NCI-H1930 (cell line): Measurements from ENCODE around the gene RTN4RL2.

ENCODE experiments used
- DNase-seq, 2 experiments: peaks; one replicate each; lab custom pipeline; 2025; lab: John Stamatoyannopoulos, UW

The RTN4RL2 gene

DNA sequence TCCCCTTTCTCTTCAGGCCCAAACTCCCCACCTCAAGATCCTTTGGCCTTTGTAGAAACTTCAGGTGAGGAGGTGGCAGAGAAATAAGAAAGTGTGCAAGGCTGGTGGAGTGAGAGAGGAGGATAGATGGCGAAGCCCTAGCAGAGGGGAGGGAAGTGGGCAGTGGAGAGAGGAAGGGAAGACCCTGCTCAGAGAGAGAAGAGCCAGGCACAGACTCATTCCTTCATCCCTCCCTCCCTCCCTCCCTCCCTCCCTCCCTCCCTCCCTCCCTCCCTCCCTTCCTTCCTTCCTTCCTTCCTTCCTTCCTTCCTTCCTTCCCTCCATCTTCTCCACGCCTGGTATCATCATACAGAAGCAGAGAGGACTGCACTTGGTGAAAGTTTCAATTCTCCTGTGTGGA, 21.0 kb downstream of the RTN4RL2 start:
- DNase-seq = no peak

DNA sequence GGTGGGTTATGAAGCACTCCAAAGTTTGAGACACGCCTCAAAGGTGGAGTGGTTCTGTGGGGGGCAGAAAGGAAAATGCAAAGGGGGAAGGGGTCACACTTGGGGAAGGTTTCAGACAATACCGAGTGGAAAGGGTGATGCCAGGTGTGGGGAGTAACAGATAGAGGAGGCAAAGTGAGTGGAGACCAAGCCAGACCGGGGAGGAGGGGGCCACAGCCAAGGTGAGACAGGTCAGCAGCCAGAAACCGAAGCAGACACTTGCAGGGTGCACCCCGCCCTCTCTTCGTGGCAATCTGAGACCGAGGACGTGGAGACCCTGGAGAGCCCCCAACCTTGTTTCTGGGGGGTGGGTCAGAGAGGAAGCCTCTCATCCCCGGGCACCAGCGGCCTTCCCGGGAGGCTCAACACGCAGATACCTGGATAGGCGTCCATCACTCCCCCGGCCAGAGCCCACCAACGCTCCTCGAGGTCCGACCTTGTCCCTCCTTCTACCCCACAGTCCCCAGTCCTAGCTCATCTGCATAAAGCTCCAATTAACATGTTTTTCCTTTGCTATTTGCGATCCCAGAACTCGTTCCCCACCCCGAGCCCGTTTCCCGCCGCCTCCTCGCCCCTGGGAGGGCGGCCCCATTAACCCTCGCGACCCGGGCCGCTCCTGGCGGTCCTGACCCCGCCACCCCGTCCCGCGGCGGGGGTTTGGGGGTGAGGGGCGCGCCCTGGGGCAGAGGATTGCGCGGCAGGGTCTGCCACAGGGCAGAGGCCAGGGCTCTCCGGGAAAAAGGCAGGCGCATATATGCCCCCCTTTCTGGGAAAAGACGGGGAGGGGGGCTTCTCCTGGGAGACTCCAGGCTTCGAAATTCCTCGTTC, 21.8 kb downstream of the RTN4RL2 start:
- DNase-seq = no peak

DNA sequence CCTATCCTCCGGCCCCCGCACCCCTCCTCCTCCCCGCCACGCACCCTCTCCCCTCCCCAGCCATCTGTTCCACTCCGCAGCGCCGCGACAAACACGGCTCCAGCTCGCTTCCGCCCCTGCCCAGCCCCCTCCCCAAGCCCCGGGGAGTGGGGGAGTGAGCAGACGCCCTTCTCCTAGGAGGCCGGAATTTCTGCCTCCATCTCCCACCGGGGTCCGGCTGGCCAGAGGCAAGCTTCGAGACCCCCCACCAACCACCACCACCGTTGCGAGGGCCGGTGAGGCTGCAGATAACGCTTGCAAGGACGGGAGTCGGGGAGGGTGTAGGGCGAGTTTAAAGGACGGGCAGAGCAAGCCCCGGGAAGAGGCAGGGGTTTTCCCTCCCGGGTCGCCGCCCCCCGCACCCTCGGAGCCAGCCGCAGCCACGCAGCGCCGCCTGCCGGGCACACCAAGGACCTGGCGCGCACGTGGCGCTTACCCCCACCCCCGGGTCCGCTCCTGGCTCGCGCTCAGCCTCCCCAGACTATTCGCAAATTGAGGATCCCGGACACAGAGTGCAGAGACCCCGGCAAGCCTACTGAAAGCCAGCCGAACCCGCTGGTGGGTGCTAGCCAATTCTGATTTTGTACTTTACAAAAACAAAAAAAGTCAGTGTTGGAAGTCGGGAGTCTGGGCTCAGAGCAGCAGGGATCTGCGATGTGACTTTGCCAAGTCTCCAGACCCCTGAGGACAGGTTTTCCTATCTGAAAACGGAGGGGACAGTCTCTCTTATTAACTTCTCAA, 22.6 kb downstream of the RTN4RL2 start:
- peak; percentile 37 to 62 for DNase-seq

DNA sequence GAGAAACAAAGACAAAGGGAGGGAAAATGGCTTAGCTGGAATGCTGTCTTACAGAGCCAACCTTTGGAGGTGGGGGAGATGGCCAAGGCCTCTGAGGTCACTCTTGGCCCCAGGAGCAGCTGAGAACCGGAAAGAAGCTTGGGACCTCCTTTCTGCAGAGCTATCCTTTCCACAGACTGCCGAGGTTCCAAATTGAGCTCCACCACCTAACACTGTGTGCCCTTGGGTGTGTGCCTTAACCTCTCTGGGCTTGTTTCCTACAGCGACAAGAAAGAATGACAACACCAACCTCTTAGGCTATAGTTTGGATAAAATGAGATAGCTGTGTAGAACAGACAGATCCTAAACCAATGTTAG, 23.2 kb downstream of the RTN4RL2 start:
- DNase-seq = no peak

DNA sequence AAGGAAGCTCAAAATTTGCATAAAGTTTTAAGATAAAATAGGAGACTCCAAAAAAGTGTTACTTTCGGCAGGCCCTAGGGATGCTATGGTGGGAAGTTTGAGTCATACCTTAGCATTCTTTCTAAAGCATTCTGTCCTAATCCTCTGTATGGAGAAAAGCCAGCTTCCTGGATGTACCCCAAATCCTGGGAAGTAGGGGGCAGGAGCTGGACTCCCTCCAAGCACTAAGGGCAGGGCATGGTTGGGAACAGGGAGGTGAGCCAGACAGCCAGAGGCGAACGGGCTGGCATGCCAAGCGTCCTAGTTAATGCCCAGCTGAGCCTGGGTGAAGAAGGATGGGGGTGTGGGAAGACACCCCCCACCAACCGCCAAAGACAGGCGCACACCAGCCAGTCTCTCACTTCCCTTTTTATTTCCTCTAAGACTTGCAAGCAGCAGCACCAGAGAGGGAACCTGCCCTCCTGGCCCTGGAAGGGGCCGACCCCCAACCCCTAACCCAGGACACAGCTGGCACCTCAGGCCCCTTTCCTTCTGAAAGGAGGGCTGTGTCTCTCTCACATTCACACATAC, 23.9 kb downstream of the RTN4RL2 start:
- no peak for DNase-seq

DNA sequence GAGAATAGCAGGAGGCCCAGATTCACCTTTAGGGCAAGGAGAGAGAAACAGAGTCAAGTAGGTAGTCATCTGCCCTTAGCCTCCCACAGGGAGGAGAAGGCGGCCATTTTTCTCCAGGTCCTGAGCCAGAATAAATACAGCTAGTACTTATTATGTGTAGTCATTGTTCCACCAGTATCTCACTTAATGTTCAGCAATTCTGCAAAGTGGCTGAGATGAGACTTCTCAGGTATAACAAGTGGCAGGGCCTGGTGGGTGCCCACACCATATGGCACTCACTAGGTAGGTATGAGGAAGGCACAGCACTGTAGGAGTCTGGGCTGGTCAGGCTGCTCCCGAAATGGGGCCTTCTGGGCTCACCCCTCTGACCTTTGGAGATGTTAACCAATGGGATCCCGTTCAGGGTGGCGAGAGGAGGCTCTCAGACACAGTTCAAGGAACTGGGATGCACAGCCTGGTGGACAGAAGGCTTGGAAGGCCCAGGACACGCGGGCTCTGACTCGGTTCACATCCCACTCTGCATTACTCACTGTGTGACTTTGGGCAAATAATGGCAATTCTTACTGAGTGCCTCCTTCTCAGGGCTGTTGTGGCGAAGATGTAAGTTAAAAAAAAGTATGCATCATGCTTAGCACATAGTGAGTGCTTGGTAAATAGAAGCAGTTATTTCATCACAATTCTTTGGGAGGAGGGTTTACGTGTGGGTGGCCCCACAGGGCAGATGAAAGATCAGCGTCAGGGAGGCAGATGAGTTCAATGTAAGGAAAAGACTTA, 25.1 kb downstream of the RTN4RL2 start:
- DNase-seq = no peak

DNA sequence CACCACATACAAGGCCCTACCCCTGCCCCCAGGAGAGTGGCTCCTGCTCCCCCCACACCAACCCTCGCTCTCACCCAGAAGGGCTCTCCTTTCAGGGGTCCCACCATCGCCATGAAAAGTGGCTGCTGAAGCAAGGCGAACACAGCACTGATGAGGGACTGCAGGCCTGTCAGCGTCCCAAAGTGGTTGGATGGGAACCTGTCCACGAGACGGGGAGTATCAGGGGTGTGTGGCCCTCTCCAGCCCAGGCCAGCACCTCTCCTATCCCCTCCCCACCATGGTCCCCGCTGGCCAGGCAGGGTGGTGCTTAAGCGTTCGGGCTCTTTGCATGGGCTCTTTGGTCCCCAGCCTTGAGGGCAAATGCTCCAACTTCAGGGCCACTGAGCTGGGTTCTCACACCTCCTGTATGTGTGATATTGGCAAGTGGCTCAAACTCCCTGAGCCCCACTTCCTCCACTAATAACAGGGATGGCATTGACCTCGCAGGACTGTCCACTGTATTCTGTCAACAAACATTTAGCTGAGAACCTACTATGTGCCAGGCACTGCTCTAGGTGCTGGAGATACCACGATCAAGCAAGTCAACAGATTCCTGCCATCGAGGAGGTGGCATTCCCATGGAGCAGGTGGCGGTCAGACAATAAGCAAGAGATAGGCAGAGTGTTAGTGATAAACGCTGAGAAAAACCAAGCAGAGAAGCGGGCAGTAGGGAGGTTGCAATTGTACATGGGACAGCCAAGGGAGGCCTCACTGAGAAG, 26.9 kb downstream of the RTN4RL2 start:
- no peak for DNase-seq

DNA sequence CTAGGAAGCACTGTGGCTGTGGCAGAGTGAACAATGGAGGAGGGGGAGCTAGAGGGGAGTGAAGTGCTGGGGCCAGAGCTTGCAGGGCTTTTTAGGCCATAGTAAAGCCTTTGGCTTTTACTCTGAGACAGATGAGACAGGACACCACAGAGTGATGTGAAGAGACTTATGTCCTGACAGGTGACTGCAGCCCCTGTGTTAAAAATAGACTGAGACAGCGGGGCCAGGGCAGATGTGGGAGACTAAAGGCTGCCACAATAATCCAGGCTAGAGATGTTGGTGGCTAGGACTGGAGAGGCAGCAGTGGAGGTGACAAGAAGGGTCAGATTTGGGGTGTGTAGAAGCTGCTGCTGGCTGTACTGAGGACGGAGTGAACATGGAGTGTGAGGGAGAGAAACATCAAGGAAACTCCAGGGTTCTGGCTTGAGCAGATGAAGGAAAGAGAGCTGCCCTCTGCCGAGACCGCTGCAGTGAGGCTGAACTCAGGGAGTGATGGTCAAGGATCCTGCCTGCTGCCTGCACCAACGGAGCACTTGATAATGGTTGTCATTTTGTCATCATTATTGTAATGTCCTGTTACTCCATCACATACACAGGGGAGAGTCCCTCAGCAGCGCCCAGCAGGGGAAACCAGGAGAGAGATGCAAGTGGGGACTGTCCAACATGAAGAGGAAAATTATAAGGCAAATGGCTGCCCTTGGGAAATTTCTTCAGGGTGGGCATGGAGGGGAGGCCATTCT, 27.8 kb downstream of the RTN4RL2 start:
- DNase-seq = no peak

DNA sequence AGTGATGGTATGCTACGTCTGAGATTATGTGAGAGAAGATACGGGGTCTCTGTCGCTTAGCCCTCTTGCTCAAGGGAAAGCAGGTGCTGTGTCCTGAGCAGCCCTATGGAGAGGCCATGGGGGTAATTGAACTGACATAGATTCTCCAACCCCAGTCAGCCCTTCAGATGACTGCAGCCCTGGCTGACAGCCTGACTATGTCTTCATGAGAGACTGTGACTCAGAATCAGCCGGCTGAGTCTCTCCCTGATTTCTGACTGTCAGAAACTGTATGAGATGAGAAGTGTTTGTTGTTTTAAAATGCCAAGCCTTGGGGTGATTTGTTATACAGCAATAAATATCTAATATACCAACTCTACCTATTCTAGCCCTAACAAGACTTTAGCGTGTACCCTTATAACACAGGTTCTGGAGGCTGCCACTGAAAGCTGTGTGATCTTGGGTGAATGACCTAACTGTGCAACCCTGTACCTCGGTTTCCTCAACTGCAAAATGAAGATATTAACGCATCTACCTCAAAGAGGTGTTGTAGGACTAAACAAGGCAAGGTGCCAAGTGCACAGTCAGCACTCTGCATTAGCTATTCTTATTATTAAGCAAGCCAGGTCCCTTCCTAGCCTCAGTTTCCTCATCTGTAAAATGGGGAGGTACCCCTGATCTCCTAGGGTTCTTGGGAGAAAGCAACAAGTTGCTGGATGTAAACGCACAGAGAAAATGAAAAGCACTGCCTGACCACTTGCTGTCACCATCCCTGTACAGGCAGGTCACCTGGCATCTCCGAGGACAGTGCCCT, 30.3 kb downstream of the RTN4RL2 start:
- no peak for DNase-seq

DNA sequence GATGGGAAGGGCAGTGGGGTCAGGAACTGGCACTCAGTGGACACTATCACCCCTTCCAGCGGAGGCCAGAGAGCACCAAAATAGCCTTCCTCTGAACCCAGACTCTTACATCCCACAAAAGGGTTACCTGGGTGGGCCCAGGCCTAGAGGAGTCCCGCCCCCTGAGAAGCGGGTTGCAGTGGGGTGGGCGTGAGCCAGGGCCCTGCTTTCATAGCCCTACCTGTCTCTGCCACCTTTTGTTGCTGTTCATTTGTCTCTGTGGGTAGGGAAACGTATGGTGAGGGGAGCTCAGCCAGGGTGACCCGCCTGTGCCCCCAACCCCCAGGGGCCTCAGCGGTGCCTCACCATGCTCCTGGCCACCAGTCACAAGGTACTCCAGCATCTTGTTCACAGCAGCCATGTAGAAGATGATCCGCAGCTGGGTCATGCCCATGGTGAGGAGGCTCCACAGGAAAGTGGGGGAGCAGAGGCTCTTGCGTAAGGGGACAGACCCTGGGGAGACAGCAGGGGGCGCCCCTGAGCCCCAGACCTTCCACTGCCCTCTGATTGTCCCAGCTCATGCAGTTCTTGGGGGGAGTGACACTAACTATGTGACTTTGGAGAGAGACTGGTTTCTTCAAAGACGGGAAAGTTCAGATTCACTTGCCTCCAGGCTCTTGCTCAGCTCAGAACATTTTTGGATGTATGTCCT, 31.2 kb downstream of the RTN4RL2 start:
- no peak for DNase-seq

DNA sequence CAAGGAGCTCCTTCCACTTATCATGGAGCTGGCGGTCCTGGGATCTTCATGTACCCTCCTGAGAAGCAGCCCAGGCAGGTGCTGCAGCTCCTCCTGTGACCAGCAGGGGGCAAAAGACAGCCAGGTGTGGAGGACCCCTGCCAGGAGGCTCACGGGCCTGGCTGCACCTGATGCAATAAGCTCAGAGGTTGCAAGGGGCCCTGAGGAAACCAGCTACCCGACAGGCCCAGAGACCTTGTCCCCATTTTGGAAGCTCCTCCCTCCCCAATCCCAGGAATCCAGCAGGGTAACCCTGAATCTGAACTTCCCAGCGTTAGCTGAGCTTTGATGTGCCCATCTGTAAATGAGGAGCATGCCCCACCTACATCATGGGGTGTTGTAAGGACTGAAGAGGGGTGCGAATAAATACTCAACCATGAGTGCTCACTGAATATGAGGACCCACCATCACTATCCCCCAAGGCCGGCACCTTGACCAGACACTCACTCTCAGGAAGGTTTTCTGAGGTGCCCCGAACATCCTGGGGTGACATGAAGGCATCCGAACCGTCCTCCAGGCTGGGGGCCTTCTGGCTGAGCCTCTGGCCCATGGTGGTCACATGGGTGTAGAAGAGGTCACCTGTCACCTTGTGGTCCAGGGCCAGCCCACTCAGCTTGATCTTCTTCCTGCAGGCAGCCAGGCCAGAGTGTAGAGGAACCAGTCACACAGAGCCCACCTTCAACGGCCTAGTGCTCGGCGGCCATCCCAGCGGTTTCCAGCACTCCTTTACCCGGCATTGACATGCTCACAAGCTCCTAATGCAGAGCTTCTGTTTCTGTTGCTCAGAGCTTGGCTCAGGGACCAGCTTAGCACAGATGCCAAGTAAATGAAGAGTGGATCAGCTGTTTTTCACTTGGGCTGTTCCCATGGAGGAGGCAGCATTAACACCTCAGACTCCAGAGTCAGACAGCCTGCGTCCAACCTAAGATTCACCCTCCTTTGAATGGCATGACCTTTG, 33.5 kb downstream of the RTN4RL2 start:
- peak; percentile 48 to 62 for DNase-seq

DNA sequence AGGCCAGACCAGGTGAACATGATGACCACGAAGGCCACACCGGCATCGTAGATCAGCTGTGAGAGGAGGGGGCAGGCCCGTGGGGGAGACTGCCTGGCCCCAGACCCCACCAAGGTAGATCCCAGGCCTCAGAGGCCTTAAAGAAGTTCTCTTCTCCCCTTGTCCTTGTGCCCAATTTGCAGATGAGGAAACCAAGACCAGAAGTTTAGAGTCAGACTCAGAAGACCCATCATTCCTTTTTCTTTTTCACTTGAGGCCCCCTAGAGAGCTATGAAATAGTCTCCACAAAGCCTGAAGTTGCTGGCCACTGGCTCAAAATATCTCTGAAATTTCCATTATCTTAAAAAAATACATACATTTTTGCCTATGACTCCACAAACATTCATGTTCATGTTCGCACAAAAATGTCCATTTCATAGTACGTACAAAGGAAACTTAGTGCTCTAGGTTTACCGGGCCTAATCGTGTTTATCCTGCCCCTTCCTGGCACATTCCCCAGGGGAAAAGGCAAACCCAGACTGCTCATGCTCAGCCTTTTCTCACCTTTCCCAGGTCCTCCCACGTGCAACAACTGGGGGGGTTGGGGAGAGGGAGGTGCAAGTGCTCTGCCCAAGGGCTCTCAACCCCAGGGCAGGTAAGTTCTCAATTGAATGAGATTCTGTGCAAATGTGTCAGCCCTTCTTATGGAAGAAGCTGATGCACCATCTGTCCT, 35.9 kb downstream of the RTN4RL2 start:
- no peak for DNase-seq

DNA sequence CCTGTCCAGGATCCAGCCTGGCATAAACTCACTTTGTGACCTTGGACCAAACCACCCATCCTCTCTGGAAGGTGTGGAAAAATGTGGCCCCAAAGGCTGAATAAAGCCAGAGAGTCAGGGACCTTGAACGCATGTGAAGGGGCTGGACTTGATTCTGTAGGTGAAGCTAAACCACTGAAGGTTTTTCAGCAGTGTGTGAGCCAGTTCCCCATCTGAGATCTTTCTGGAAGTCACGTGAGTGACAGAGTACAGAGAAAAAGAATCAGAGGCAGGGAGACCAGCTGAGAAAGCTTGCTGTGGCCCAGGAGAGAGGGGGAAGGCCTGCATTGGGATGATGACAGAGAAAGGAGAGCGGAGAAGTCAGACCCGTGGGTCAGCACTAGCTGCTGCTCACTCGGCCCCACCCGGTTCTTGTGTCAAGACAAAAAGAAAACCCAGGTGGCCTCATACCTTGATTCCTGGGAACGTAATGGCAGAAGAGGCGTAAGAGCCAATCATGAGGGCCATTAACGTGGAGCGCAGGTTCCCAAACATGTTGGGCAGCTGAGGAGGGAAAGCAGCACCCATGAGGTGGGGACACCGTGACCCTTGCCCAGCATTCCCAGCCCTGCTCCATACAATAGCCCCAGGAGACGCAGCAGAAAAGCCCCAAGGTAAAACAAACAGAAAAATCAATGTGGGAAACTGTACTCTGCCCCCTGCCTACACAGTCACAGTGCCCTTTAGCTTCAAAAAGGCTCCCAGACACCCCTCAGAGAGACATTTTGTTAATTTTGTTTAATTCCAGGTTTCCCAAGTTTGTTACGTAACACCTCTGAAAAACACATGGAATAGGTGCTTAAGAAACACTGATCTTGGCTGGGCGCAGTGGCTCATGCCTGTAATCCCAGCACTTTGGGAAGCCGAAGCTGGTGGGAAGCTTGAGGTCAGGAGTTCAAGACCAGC, 37.2 kb downstream of the RTN4RL2 start:
- no peak for DNase-seq

DNA sequence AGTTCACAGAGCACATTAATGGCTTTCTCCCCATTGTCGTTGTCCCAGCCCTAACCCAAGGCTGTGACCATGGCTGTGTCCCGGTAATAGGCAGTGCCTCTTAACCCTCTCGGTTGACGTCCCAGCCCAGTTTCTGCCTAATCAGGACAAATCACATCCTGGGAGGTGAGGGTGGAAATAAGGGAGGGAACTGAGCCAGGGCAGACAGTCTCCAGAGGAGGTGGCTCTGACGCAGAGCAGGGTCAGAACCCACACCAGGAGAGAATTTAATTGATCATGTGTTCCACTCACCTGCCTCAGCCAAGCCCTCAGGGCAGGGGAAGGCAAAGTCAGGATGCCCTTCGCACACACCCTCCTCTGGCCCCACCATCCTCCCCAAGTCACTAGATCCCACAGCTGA, 38.2 kb downstream of the RTN4RL2 start:
- DNase-seq = no peak

DNA sequence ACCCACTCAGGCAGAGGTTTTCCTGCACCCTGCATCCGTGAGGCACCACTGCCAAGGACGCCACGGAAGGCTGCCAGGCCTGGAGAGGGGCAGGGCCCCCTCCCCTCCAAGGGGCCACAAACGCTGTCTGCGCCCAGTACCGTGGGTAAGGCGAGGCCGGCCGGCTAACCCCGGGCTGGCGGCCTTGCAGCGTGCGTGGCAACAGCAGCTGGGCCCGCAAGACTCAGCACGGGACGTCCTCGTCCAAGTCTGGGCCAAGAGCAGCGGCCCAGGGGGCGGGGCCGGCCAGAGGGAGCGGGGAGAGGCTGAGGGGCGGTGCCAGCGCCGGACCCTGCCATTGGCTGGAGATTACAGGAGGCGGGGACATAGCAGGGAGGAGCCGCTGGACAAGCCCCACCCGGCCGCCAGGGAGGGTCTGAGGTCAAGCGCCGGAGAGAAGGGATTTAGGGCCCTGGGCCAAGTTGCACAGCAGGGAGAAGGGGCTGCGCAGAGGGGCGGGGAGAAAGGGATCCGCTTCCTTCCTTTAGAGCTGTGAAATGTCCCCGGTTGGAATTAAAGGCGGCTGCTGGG, 39.2 kb downstream of the RTN4RL2 start:
- DNase-seq = peak; percentile 37 to 61

DNA sequence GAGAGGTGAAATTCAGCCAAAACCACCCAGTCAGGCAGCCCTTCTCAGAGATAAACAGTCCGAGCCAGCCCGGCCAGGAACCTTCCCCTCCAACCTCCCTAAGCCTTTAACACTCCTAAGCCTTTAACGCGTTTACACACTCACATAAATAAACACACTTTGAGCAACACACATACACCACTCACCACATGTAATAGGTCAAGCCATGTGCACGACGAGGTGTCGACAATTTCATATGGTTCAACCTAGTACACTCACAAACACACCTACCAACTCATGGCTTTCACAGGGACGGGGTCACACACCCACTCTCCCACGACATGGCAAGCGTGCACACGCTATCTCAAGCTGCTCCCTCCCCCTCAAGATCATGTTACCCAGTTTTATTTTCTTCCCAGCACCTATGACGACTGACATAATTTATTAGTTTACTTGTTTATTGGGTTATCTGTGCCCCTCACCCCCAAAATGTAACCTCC, 39.7 kb downstream of the RTN4RL2 start:
- DNase-seq = no peak
